RPMI7951 (cell line): ENCODE results near the gene KCNK13. TPM values are rescaled to one million over a fixed set of nuclear protein-coding genes. Genes with fewer than 3 reads are reported as not detected.

Source experiments
- DNase-seq: peaks from one replicate; pipeline ENCODE4 v3.0.0-alpha.2; 2012; ENCODE audit warnings: low read depth
- total RNA-seq: library from RNA; depleted of rRNA; stranded (reverse); fragments of >200 nt; shearing (Covaris generic); gene quantifications from 2 replicates; pipeline ENCODE4 v1.2.3, GENCODE V29; 2014

Gene KCNK13
- total RNA-seq, 1 experiment from 2014 or later: not detected

DNA sequence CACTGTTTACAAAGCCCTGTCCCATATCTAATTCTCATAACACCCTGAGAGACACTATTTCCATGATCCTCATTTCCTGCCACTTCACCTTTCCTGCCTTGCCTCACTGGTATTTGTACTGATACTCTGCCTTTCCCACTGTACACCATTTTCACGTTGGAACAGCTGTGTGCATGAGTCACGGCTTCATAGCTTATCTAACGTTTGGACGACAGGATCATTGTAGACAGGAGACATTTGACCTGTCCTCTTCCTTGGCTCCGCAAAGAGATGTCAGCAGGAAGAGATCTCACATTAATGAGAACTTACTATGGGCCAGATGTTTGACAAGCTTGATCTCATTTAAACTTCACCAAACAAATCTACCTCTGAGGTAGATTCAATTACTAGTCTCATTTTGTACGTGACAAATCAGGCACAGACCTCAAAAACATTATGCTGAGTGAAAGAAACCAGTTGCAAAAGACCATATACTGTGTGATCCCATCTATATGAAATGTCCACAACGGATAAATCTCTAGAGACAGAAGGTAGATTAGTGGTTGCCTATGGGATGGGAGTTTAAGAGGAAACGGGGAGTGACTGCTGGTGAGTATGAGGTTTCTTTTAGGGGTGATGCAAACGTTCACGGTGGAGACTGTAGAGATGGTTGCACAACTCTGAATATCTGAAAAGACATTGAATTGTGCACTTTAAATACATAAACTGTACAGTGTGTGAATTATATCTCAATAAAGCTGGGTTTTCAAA lies 71.2 kb downstream of the KCNK13 start:
- DNase-seq: peak; percentile 39

DNA sequence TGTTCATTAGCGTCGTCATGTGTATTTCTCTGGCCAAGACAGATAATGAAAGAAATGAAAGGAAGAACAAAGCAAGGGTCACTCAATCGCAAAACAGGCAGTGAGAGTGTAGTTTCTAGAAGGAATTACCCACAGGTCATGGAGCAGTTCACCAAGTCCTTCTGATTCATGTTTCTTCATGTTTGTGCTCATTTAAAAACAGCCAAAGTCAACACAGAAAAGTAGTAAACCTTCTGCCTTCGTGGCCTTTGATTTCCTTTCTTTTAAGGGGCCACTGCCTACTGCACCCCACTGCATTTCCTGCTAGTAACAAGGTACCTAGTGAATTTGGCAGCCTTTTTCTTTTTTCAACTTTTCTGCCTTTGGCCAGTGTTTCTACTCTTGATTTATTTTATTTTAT lies 75.1 kb downstream of the KCNK13 start:
- no peak for DNase-seq

DNA sequence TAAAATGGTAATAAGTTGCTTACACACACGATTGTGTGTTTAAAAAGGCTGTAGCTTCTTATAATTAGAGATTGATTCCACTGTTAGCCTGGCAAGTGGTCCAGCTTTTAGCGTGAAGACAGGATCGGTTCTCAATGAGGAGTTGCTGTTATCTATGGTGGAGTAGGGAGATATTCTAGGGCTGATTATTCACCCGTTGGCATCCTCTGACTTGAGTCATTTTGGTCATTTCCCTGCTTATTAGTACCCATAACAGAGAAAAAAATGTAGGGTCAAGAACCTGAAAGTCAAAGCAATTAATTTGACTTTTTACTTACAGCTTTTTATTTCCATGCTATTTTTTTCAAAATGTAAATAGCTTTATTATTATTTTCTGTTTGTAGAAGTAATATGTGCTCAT lies 76.0 kb downstream of the KCNK13 start:
- peak; percentile 56 for DNase-seq

DNA sequence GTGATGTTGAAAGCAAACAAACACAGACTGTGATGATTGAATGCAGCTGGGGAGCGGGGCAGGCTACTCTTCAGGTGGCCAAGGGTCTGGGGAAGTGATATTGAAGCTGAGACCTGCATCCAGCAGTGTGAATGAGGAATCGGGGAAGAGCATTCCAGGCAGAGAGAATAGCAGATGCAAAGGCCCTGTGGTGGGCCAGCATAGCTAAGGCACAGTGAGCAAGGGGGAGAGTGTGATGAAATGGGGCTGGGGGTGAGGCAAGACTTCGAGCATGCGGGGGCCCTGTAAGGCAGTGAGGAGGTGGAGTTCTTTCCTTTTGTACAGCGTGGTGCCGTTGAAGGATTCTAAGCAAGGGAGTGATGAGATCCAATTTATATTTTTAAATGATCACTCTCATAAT lies 77.4 kb downstream of the KCNK13 start:
- no peak for DNase-seq

DNA sequence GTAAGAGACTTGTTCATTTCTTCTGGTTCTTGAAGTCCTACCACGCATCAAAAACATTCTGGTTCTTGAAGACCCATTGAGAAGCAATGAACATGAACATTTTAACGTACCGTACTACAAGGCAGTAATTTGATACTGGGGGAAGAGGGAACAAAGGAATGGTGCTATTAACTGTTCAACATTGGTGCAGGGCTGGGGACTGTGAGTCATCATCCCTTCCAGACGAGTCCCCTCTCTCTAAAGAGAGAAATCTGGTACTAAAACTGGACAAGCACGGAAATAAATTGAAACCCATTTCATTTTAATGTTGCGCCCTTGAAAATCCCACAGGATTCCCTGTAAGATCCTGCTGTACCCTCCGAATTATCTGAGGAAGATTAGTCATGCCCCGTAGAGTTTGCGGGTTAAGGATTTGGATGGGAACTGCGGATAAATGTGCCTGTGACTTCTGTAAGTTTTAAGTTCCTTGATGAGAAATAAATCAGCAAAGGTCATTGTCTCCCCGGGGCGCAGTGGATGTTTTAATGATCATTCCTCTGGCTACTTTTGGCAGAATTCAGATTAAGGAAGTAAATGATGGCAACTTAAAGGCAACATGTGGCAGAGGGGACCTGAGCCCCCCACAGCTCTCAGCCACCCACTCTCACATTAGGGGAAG lies 78.6 kb downstream of the KCNK13 start:
- DNase-seq: peak; percentile 77

DNA sequence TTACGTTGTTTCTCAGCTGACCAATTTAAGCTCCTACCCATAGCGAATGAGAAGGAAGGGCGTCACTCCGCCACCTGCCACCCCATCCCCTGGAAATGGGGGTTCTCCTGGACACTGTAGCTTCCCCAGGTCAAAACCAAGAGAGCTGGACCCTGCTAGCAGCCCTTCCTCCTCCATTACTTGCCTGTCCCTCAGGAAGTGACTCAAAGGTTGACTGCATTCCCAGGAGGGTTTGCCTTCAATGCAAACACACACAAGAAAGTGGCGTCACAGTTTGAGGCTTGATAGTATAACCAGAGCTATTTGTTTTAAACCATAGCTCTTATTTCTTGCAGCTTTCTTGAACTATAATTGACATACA lies 79.1 kb downstream of the KCNK13 start:
- DNase-seq: peak; percentile 74

DNA sequence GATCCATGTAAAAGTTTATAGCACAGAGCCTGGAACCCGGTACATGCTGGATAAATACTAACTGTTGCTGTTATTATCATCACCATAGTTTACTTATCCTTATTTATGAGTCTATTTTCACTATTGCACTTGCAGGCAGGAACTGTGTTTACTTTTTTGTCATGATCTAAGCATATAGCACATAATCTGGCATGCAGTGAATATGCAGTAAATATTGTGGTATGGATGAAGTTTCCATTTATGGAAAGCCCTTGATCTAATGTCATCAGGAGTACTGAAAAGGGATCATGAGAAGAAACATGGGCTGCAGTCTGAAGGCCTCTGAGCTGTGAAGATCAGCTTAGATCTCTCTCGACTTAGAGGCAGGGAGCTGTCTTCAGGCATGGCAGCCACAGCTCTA lies 91.6 kb downstream of the KCNK13 start:
- no peak for DNase-seq

DNA sequence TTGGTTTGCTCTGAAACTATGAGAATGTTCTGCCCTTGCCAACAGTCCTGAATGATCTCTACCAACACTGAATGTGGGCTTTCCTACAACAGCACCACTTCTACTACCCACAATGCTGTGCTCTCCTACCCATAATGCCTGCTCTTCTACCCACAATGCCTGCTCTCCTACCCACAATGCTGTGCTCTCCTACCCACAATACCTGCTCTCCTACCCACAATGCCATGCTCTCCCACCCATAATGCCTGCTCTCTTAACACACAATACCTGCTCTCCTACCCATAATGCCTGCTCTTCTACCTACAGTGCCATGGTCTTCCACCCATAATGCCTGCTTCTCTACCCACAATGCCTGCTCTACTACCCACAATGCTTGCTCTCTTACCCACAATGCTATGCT lies 92.3 kb downstream of the KCNK13 start:
- DNase-seq: no peak

DNA sequence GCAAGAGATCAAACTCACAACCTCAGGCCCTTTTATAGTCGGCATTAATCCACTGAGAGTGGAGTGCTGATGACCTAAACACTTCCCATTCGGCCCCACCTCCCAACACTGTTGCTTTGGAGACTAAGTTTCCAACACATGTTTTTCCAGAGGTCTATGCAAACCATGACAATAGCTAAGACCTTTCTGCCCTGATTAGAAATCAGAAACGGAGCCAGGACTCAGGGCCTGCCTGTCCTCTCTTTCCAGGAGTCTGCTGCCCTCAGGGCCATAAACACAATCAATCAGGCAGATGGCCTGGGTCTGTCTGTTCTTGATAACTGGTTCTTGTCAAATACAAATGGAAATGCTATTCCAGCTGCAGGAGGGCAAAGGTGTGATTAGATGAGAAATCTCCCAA lies 97.4 kb downstream of the KCNK13 start:
- DNase-seq: no peak

DNA sequence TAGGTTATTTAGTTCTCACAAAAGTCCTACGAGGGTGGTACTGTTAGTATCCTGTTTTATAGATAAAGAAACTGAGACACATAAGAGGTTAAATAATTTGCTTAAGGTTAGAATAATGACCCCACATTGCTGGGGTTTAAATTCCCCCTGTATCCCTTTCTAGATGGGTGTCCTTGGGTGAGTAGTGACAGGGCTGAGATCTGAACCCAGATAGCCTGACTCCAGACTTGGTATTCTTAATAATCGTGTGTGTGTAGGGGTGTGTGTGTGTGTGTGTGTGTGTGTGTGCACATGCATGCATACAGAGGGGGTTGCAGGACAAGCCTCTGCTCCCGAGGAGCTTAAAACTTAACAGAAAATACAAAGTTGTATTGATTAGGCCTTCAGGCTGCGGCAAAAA lies 97.9 kb downstream of the KCNK13 start:
- no peak for DNase-seq

DNA sequence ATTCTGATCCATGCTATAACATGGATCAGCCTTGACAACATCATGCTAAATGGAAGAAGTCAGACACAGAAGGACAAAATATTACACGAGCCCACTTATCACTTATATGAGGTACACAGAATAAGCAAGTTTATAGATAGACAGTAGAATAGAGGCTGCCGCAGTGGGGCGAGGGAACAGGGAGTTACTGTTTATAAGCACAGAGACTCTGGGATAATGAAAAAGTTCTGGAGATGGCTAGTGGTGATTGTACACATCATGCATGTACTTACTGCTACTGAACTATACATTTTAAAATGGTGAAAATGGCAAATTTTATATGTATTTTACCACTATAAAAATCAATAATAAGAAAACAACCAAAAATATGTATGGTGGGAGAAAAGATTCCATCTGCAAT lies 99.3 kb downstream of the KCNK13 start:
- DNase-seq: no peak

DNA sequence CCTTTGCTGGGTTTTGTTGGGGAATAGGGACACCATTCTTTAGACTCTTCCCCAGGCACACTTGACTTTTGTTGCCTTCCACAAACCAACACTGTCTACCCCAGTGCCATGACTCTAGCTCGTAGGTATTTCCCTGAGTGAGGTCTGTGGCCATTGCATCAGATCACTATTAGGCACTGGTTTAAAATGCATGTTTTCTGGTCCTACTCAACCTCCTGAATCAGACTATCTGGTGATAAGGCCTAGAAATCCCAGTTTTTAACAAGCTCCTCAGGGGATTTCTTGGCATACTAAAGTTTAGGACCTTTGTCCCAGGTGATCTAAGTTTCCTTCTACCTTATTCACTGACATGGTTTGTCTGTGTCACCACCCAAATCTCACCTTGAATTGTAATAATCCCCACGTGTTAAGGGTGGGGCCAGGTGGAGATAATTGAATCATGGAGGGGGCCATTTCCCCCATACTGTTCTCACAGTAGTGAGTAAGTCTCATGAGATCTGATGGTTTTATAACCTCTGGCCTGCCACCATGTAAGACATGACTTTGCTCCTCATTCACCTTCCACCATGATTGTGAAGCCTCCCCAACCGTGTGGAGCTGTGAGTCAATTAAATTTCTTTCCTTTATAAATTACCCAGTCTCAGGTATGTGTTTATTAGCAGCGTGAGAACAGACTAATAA lies 106.8 kb downstream of the KCNK13 start:
- peak; percentile 3 for DNase-seq

DNA sequence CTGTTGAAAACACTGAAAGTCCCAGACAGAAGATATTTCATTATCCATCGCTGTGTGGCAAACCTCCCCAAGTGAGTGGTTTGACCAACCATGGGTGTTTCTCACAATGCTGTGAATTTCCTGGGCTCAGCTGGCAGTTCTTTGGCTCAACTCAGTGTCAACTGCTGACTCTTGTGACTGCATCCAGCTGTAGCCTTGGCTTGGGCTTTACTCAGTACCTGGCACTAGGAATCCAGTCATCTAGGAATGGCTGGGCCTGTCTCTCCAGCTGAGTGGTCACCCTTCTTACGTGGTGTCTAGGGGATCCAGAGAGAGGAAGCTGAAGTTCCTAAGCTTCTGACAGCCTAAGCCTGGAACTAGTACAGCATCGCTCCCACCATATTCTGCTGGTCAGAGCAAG lies 113.8 kb downstream of the KCNK13 start:
- no peak for DNase-seq

DNA sequence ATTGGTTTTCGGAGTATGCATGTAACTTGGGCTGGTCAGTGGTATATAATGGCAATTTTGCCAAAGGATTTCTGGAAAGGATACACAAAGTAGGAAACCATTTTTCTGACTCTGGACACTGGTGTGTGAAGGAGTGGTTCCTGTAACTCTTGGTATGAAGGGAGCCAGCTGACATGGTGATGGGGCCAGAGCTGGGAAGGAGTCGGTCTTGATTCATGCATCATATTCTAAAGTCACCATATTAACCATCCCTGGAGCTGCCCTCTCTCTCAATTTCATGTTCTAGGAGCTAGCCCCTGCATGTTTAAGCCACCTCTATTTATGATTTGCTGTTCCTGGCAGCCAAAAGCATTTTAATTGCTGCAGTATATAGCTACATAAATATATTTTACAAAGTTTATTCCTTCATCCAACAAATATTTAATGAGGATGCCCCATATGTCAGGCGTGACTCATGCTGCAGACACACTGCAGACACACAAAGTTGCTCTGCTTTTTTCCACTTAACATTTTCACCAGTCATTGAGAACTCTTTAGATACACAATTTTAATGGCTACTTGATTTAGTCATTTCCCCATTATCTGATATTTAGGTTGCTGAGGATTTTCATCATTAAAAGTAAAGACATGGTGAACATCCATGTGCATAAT lies 115.9 kb downstream of the KCNK13 start:
- DNase-seq: peak; percentile 3

DNA sequence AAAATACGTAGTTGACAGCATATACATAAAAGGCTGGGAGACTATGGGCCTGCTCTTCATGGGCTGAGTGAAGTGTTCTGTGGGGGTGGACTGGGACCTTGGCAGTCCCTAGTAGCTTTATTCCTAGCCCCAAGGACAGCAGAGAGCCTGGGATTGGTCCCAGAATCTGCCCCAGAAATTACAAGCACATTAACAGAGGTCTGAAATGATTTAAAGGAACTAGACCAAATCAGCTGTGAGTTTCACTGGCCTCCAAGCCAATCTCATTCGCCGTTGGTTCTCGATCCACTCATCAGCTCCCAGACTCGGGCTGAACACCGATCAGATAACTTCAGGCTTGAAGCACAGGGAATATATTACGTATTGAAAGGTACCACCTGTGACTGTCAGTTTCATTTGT lies 117.6 kb downstream of the KCNK13 start:
- DNase-seq: no peak

DNA sequence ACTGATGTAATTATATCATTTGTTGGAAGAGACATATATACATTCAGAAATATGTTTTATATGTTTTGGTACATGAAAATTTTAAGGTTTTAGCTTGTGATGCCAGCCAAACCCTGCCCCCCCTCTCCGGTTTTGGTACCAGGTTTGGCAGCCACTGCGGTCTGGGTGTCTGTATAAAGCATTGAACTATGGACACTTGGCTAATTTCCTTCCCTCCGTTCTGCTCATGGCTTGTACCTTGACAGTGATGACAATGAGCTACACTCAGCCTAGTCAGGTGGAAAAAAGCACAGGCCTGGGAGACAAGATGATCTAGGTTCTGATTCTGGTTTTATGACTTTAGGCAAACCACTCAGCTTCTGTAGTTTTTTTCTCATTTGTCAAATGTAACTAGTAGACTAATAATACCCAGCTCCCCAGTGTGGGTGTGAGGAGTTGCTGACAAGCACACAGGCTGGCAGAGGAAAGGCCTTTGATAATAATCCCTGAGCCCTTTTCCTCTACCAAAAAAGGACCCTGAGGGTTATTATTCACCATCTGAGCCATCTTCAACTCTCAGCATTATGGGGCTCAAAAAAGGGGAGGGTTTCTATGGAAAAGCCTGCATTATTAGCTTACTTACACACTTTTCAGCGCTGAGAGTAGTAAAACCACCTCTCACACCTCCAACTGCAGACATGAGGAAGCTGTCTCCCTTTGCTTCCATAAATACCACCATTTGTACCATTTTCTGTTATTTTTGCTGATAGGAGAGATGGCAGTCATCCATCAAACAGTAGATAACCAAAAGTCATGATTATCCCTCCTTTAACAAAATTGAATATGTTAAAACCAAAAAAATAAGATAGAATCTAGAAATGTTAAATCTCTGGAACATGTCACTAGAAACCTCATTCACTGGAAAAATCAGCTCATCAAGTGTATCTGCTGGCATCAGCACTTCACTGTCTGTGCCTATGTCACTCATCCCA lies 118.3 kb downstream of the KCNK13 start:
- no peak for DNase-seq

DNA sequence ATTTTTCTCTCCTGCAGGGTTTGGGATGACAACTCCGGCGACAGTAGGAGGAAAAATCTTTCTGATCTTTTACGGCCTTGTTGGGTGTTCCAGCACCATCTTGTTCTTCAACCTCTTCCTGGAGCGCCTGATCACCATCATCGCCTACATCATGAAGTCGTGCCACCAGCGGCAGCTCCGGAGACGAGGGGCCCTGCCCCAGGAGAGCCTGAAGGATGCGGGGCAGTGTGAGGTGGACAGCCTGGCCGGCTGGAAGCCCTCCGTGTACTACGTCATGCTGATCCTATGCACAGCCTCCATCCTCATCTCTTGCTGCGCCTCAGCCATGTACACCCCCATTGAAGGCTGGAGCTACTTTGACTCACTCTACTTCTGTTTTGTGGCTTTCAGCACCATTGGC lies 122.3 kb downstream of the KCNK13 start:
- DNase-seq: no peak

DNA sequence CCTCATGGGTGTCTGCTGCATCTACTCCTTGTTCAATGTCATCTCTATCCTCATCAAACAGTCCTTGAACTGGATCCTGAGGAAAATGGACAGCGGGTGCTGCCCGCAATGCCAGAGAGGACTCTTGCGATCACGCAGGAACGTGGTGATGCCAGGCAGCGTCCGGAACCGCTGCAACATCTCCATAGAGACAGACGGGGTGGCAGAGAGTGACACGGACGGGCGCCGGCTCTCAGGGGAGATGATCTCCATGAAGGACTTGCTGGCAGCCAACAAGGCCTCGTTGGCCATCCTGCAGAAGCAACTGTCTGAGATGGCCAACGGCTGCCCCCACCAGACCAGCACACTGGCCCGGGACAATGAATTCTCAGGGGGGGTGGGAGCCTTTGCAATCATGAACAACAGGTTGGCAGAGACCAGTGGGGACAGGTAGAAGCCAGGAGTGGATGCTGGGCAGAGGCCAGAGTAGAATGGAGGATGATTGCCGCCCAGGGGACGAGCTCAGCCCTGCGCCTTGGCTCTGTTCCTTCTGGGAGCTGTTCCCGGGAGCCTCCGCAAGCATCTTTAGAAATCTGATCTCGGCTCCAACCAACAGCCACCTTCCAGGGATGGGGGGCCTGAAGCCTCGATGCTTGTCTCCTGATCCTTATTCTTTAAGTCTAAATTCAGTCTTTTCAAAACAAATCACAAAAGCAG lies 122.9 kb downstream of the KCNK13 start:
- DNase-seq: no peak

DNA sequence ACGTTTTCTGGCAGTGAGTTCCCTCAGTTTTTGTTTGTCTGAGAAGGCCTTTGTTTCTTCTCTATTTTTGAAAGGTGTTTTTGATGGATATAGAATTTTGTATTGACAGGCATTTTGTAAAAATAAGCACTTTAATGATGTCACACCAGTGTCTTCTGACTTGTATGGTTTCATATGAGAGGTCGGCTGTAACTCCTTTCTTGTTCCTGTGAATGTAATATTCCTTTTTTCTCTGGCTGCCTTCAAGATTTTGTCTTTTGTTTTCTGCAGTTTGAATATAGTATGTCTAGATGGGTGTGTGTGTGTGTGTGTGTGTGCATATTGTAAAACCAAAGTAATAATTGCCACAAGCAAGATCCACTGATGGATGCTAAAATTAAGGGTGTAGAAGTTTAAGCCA lies 126.8 kb downstream of the KCNK13 start:
- DNase-seq: no peak

DNA sequence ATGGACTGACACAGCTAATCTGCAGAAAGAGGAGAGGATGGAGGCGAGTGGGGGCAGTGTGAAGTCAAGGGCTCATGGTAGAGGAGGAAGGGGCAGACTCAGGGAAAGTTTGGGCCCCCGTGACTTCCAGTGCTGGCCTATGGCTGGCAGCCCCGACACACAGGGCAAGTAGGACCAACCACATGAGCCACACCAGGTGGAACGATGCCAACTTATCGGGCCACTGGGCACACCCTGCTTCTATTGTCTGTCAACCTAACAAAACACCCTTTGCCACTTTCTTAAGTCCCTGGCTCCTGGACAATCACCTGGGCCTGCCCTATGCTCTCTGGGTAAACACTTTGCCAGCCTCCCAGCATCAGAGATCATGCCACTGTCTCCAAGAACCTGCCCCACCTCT lies 129.4 kb downstream of the KCNK13 start:
- no peak for DNase-seq

DNA sequence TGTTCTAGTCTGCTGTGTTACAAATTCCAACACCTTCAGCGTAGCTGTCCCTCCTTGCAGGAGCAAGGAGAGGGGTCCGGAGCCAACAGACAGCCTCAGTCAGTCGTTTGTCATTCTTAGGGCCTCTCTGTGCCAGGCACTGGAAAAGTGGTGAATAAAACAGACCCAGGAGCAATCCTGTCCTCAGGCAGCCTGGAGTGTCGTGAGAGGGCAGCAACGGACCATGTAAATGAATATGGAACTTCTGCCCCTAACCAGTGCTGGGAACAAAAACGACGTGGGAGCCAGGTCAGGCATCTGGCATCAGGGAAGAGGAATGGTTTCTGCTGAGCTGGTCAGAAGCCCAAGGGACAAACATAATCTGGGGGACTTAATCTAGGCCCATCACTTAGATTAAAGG lies 129.8 kb downstream of the KCNK13 start:
- peak; percentile 9 for DNase-seq
